Gastroesophageal sphincter (tissue), 4 donors: ENCODE results near the gene DNAJA3. TPM values are rescaled to one million over a fixed set of nuclear protein-coding genes. Genes with fewer than 3 reads are reported as not detected.
"Not testable (repeated sequence)": the region's sequence is repeated elsewhere in the genome, so short reads cannot be mapped to it uniquely, and the experiment has no call there.

Source experiments
- ATAC-seq: fragments of 150-250 bp; one replicate; pipeline ENCODE4 v1.9.1; 2016; ENCODE audit warnings: mild to moderate bottlenecking, moderate library complexity
- H3K27ac ChIP-seq, 4 donors: fragments of 200-600 bp; sonication (generic) in 3 of 4; 1 replicate in 3 of 4; 2 replicates in 1 of 4; pipeline ENCODE4 v1.5.1; 2016 to 2019
- H3K27me3 ChIP-seq: fragments of 200-600 bp; sonication (generic); one replicate; pipeline ENCODE4 v1.5.1; 2019
- H3K36me3 ChIP-seq, 2 donors: fragments of 200-600 bp; sonication (generic); one replicate each; pipeline ENCODE4 v1.5.1; 2019; ENCODE audit warnings: control low read depth in 1 of 2
- H3K4me1 ChIP-seq, 3 donors: fragments of 200-600 bp; sonication (generic); 1 replicate in 2 of 3; 2 replicates in 1 of 3; pipeline ENCODE4 v1.5.1; 2016 to 2019; ENCODE audit warnings: control low read depth in 2 of 3
- H3K4me3 ChIP-seq, 2 donors: fragments of 200-600 bp; sonication (generic); one replicate each; pipeline ENCODE4 v1.5.1; 2019; ENCODE audit warnings: mild to moderate bottlenecking in 1 of 2, moderate library complexity in 1 of 2
- H3K9me3 ChIP-seq, 3 donors: fragments of 200-600 bp; sonication (generic); one replicate each; pipeline ENCODE4 v1.5.1; 2017 to 2019; ENCODE audit warnings: control low read depth in 2 of 3
- CTCF ChIP-seq, 4 experiments: fragments of 200-600 bp in 2 of 4; fragments of 450-650 bp in 2 of 4; sonication (generic) in 1 of 4; IDR thresholded peaks; one replicate each; pipeline ENCODE4 v1.5.1; 2017 to 2019; ENCODE audit warnings: antibody characterized with exemption in 4 of 4, mild to moderate bottlenecking in 2 of 4, moderate library complexity in 2 of 4
- EP300 ChIP-seq: sonication (generic); formaldehyde crosslinking; IDR thresholded peaks from one replicate; pipeline ENCODE4 v1.6.1; 2017; ENCODE audit warnings: antibody characterized with exemption, mild to moderate bottlenecking
- POLR2A ChIP-seq, 2 donors: fragments of 450-650 bp; IDR thresholded peaks; one replicate each; pipeline ENCODE4 v1.6.1; 2017; ENCODE audit warnings: antibody characterized with exemption in 2 of 2, mild to moderate bottlenecking in 2 of 2, moderate library complexity in 1 of 2
- POLR2AphosphoS5 ChIP-seq: sonication (generic); formaldehyde crosslinking; IDR thresholded peaks from one replicate; pipeline ENCODE4 v1.6.1; 2017; ENCODE audit warnings: antibody characterized with exemption
- WGBS, 2 donors: methylation state at CpG; one replicate each; pipeline ENCODE4 v1.1.5; 2018; ENCODE audit warnings: low coverage in 1 of 2; 5-methylcytosine and 5-hydroxymethylcytosine counted together
- total RNA-seq, 4 donors: library from RNA; depleted of rRNA; stranded (reverse); fragments of >200 nt; gene quantifications; one replicate each; pipeline ENCODE4 v1.1.0, GENCODE V29; 2016

DNAJA3 gene
- total RNA-seq, 4 donors from 2014 or later: 39.6 to 55.6 (median 43.9) TPM

DNA sequence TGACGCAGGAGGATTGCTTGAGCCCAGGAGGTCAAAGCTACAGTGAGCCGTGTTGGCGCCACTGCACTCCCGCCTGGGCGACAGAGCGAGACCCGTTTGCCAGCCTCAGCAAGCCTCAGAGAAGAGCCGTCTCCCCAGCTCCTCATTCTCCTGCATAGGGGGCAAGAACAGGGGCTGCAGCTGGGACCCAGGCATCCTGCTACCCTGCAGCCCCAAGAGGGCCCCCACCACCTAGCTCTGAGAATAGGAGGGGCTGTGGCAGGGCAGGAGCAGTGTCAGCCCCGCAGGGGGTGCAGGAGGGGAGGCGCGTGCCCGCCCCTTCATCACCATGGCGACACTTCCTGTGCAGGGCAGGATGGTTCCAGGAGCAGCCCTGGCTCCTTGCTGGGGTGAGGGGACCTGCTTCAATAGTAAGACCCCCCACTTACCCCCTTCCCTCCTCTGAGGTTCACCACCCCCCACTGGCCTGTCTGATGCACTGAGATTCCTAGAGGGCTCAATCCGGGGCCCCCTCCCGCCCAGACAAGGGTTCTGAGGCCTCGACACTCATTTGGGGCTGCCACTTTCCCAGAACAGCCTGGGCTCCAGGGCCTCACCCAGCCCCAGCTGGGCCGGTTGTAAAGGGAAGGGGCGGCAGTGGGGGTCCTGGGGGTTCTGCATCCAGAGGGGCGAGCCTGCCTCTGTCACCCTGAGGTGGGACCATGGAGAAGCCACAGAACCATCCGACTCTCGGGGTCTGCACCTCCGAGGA lies 33.9 kb upstream of the DNAJA3 start:
- Histone ChIP-seq H3K27ac (peak overlapping the region in 2 of 4 donors; percentile 55 to 65), H3K36me3 (peaks cover 0 to 74% of the 10 kb centered on the region in 2 donors), H3K27me3 (no peaks in the 10 kb centered on the region), H3K4me1 (peaks cover 0 to 58% (median 13%) of the 10 kb centered on the region in 3 donors), H3K4me3 (no peak overlapping the region), H3K9me3 (no peaks in the 10 kb centered on the region)
- no peak for ATAC-seq
- WGBS, 2 donors: no CpG with 5 or more reads among the region's 22 CpGs
- TF ChIP-seq CTCF (IDR thresholded peaks at IDR 0.05): no peak
- TF ChIP-seq POLR2AphosphoS5: no peak
- no peak for TF ChIP-seq EP300
- no peak for TF ChIP-seq POLR2A (IDR thresholded peaks at IDR 0.05)

DNA sequence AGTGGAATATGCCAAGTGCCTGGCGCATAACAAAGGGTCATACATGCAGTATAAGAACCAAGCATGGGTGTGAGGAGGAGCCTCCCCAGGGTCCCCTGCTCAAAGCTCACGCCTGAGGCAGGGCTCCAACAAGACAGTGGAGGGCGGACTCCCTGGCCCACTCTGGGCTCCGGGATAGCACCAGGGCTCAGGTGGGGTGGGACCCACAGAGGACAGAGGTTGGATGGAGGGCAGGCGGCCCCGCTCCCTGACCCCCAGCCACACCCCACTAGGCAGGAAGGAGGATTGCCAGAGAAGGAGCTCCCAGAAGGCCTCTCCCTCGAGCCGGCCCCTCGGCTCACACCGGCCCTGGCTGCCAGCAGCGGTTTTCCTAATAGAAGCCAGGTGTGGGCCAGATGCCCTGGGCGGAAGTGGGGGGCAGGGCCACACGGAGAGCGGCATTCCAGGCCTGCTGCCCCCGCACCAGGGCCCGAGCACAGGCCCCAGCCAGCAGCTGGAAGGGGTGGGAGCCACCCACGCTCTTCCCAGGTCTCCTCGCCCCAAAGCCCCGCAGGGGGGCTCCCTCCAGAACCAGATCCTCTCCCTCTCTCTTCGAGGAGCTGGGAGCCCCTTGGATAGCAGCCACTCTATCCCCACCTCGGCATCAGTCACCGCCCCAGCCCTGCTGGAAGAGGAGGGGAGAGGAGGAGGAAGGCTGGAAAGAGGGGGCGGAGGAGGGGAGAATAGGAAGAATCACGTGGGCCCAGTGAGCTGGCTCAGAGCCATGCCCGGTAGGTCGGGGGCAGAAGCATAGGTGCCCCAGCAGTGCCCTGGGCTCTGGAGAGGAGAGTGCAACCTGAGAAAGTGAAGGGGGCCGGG lies 33.1 kb upstream of the DNAJA3 start:
- no peaks in the 10 kb centered on the region for H3K9me3 ChIP-seq
- TF ChIP-seq POLR2A (IDR thresholded peaks at IDR 0.05) (no peak), CTCF (IDR thresholded peaks at IDR 0.05) (no peak), EP300 (no peak), POLR2AphosphoS5 (peak; percentile 32)
- no peak overlapping the region for H3K4me3 ChIP-seq
- peaks cover 0 to 73% of the 10 kb centered on the region in 2 donors for H3K36me3 ChIP-seq
- peak; percentile 48 for ATAC-seq
- peaks cover 0 to 50% (median 12%) of the 10 kb centered on the region in 3 donors for H3K4me1 ChIP-seq
- H3K27ac ChIP-seq: peak overlapping the region in 3 of 4 donors; percentile 55 to 68 (median 65)
- 0 to 43% methylated on average over 1 to 3 of the region's 27 CpGs for WGBS, 2 donors
- H3K27me3 ChIP-seq: no peaks in the 10 kb centered on the region

DNA sequence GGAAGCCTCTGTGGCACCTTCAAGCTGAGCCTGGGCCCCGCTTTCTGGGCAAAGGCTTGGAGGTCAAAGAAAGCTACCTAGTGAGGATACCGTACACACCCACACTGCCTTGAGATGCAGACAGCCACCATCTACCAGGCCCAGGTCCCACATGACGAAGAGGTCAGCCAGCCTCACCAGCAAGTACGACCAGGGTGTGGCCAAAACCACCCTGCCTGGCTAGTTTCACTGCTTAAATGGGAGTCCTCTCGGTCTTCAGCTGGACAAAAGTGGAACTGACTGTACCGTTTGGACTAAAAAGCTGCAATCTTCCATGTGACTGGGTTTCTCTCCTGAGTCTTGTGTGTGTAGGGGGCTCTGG lies 32.4 kb upstream of the DNAJA3 start:
- WGBS, 2 donors: 71% methylated on average over 2 of the region's 6 CpGs; no CpG with 5 or more reads in 1 of the 2 donors
- no peak for ATAC-seq
- no peak overlapping the region for H3K4me3 ChIP-seq
- H3K4me1 ChIP-seq: peaks cover 0 to 44% (median 12%) of the 10 kb centered on the region in 3 donors
- TF ChIP-seq EP300 (no peak), POLR2A (IDR thresholded peaks at IDR 0.05) (no peak), POLR2AphosphoS5 (no peak), CTCF (IDR thresholded peaks at IDR 0.05) (no peak)
- H3K36me3 ChIP-seq: peaks cover 0 to 68% of the 10 kb centered on the region in 2 donors
- H3K9me3 ChIP-seq: no peaks in the 10 kb centered on the region
- H3K27me3 ChIP-seq: no peaks in the 10 kb centered on the region
- peak overlapping the region in 3 of 4 donors; percentile 55 to 68 (median 65) for H3K27ac ChIP-seq

- H3K36me3 ChIP-seq: peaks cover 0 to 67% of the 10 kb centered on the region in 2 donors
- not testable (repeated sequence) for ATAC-seq, H3K9me3 ChIP-seq, H3K27me3 ChIP-seq, H3K4me3 ChIP-seq
- 97% methylated on average over 11 of the region's 15 CpGs; no CpG with 5 or more reads in 1 of the 2 donors for WGBS, 2 donors
- peaks cover 0 to 38% (median 12%) of the 10 kb centered on the region in 3 donors for H3K4me1 ChIP-seq
- H3K27ac ChIP-seq: peak overlapping the region in 1 of 4 donors; percentile 65
Measured at GRCh38 chr16:4393850-4394249, 31.8 kb upstream of the DNAJA3 start.

DNA sequence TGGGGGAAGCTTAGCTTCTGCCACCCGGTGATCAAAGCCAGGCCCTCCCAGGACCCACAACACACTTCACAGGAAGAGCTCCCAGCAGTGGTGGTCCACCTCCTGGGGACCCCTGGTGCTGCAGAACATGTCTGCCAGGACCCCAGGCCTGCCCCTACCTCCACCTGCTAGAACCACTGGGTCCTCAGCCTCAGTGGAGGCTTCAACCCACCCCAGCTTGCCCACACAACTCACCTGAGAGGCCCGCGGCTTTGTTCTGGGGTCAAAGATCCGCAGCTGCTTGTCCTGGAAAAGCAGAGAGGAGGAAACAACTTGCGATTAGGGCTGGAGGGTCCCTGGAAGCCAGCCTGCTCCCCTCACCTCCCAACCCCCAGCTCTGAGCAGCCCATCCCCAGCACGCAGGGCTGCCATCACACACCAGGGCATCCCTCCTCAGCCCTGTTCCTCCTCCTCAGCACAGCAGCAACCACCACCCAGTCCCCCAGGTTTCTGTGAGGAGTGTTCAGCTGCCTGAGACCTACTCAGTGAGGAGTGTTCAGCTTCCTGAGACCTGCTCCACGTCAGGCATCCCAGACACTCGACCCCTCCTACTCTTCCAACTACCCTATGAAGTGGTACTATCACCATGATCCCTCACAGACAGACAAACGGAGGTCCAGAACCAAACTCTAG lies 30.5 kb upstream of the DNAJA3 start:
- 67% methylated on average over 3 of the region's 9 CpGs; no CpG with 5 or more reads in 1 of the 2 donors for WGBS, 2 donors
- no peaks in the 10 kb centered on the region for H3K27me3 ChIP-seq
- H3K4me1 ChIP-seq: peaks cover 0 to 24% (median 12%) of the 10 kb centered on the region in 3 donors
- TF ChIP-seq EP300: no peak
- TF ChIP-seq POLR2AphosphoS5: no peak
- peaks cover 0 to 56% of the 10 kb centered on the region in 2 donors for H3K36me3 ChIP-seq
- H3K27ac ChIP-seq: no peak overlapping the region
- ATAC-seq: no peak
- no peaks in the 10 kb centered on the region for H3K9me3 ChIP-seq
- no peak overlapping the region for H3K4me3 ChIP-seq
